NCI-H146 treated with DMSO at 0.1 percent for 48 hours (cell line): ENCODE measurements around the gene MVB12B.

Experiments
- DNase-seq: peaks from one replicate; lab custom pipeline; 2025; ENCODE audit not compliant: unreplicated experiment; lab: John Stamatoyannopoulos, UW

MVB12B gene

DNA sequence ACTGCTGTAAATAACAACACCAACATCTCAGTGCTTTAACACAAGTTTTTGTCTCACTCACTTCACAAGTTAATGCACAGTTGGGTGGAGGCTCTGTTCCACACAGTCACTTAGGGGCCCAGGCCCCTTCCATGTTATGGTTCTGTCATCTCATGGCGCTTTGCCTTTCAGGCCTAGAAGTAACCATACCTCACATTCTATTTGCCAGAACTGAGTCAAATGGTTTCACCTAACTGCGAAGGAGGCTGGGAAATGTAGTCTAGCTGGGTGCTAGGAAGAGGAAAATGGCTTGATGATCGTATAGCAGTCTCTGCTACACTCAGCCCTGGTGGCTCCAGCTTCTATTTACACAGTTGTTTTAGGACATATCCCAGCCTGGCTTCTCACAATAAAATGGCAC, 23.1 kb upstream of the MVB12B start:
- no peak for DNase-seq

DNA sequence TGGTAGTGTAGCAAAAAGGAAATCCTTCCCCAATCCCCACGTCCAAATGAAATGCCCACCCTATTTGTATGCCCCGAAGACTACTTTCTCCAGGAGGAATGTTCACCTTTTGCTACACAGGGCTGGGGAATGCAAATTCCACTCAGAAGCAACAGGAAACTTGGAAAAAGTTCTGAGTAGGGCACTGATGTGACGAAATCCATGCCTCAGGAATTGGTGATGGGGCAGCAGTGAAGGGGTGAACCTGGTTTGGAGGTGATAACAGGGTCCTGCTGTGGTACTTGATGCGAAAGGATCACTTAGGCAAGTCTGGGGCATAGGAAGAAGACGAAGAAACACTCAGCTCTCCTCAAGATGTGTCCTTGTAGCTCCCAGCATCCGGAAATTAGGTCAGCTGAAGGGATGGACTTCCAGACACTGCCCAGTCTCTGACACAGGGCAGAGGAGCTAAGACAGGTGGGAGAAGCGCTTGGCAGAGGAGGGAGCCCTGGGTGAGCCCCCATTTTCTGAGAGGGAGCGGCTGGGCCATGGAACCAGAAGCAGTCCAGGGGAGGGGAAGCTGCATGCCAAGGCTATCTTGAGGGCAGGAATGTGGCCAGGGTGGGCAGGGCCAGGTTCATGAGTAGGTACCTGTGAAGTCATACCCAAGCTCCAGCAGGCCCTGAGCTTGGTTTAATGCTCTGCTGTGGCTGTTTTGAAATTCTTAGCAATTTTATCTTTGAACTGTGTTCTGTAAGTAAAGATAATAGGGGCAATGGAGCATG, 22.2 kb upstream of the MVB12B start:
- DNase-seq, result no peak

GRCh38 chr9:126304971-126305320, 21.7 kb upstream of the MVB12B start:
- no peak for DNase-seq

DNA sequence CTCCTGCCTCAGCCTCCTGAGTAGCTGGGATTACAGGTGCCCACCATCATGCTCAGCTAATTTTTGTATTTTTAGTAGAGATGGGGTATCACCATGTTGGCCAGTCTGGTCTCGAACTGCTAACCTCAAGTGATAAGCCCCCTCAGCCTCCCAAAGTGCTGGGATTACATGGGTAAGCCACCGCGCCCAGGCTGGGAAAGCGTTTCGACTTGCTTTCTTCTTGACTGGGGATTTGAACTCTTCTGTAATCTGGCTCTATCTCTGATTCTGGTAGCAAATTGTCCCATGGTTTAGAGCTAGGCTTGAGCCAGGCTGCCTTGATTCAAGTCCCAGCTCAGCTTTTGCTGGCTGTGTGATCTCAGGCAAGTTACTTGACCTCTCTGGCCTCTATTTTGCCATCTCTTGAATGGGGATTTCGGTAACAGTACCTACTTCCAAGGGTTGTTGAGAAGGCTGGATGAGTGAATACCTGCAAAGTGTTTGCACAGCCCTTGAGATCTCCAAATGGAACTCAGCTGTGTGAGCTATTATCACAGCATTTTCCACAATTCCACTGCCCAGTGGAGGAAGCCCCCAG, 20.5 kb upstream of the MVB12B start:
- DNase-seq, result no peak

- DNase-seq, result no peak
Measured at GRCh38 chr9:126307322-126308061, 19.1 kb upstream of the MVB12B start.

DNA sequence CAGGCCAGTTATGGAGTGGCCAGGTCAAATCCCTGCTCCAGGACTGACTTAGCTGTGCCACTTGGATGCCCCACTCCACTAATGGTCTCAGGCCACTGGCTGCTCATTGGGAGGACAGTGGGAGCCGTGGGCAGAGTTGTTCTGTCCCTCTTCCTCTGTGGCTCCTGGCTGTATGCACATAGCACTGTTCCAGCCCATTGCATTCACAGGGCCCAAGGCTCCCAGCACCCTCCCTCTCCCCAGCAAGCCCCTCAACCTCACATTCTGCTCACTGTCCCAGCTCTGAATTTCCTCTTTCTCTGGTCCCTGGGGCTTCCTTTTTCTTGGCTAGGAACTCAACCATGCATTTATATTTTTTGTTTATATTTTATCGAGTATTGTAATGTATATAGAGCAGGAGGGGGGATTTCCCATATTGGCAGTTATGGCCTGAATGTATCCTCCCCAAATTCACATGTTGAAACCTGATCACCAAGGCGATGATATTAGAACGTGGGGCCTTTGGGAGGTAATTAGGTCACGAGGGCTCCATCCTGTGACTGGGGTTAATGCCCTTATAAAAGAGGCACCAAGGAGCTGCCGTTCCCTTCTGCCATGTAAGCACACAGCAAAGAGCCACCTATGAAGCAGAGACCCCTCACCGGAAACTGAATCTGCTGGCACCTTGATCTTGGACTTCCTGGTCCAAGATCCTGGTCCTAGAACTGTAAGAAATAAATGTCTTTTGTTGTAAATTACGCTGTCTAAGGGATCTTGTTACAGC, 17.0 kb upstream of the MVB12B start:
- DNase-seq, result no peak

DNA sequence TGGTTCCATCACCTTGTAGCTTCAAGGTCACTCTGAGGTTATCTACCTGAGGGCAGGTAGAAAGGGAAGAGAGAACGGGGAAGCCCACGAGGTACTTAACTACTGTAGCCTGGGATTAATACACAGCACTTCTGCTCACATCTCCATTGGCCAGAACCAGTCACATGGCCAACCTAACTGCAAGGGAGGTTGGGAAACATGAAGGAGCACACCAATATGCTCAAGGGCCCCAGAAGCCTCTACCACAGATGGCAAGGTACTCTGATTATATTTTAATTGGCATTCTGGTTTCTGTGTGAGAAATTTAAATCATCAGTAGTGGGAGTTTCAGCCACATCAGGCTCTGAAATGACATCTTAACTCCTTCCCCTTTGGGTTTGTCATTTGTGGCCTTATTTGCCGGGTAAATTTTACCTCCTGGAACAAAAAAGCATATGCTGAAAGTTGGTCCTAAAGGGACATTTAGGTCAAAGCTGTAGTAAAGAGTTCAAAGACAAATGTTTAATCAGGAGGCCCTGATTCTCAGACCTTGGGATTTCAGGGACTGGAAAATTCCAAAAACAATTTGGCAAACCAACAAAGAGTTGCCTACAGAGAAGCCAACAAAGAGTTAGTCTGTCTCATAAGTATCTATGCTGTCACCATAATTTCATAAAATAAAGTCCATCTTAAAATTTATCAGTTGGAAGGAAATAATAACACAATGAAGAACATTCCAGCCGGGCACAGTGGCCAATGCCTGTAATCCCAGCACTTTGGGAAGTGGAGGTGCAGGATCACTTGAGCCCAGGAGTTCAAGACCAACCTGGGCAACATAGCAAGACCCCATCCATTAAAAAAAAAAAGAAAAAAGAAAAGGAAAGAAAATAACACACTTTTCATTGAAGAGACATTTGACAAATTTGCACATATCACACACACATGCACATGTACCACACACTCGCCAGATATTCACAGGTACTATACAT, 13.8 kb upstream of the MVB12B start:
- no peak for DNase-seq

DNA sequence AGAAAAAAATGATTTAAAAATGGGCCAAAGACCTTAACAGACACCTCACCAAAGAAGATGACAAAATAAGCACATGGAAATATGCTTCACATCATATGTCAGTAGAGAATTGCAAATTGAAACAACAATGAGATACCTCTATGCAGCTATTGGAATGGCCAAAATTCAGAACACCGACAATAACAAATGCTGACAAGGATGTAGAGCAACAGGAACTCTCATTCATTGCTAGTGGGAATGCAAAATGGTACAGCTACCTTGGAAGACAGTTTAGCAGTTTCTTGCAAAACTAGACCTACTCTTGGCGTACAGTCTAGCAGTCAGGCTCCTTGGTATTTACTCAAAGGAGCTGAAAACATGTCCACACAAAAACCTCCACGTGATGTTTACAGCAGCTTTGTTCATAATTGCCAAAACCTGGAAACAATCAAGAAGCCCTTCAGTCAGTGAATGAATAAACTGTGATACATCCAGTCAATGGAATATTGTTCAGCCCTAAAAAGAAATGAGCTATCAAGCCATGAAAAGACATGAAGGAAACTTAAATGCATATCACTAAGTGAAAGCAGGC, 10.5 kb upstream of the MVB12B start:
- no peak for DNase-seq

GRCh38 chr9:126317513-126317912, 9.1 kb upstream of the MVB12B start:
- DNase-seq, result no peak

- DNase-seq, result no peak
Measured at GRCh38 chr9:126318858-126319257, 7.8 kb upstream of the MVB12B start.

DNA sequence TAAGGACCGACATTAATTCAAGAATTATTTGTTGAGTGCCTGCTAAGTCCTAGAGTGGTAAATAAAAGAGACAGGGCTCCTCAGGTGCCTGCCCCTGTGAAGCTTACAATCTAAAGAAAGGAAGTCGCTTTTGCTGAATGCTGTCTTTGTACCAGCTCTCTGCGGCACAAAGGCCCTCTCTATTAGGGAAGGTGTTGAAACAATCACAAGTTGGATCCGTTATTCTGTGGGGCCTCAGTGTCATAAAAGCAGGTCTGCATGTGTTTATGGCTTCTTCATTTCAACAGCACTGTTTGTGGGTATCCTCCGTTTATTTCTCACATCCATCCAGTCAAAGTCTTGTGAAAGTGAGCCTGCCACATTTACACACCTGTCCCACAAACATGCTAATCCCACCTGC, 7.0 kb upstream of the MVB12B start:
- DNase-seq, result no peak

- DNase-seq, result no peak
Measured at GRCh38 chr9:126320158-126320922, 6.3 kb upstream of the MVB12B start.

DNA sequence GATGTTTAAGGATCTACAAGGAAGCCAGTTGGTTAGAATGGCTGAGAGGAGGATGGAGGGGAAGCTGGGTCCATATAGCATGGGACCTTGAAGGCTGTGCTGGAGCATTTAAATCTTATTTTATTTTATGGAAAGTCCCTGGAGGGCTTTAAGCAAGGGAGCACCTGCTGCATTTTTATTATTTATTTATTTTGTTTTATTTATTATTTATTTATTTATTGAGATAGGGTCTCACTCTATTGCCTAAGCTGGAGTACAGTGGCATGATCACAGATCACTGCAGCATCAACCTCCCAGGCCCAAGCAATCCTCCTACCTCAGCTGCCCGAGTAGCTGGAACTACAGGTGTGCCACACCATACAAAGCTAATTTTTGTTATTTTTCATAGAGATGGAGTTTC, 4.9 kb upstream of the MVB12B start:
- DNase-seq, result no peak

GRCh38 chr9:126325821-126326220, 808 bp upstream of the MVB12B start:
- no peak for DNase-seq

GRCh38 chr9:126327006-126327713, 531 bp downstream of the MVB12B start:
- DNase-seq, result no peak

DNA sequence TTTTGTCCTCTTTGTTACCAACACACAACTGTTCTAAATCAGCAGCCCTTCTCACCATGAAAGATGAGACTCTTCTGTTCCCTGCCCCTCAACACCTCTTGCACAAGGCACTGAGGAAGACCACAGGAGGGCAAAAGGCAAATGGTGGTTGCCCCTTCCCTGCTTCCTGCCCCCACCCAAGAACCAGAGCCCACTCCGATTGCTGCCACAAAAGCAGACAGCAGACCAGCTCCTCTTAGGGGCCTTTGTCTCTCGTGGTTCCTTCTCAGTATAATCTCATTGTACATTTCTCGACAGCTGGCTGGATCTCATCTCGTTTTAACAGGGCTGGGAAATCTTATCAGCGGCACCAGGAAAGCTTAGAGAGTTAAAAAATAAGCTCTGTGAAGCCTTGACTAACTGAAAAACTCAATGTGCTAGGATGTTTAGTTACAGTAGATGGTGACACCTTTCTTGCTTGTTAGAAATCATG, 1.1 kb downstream of the MVB12B start:
- no peak for DNase-seq

DNA sequence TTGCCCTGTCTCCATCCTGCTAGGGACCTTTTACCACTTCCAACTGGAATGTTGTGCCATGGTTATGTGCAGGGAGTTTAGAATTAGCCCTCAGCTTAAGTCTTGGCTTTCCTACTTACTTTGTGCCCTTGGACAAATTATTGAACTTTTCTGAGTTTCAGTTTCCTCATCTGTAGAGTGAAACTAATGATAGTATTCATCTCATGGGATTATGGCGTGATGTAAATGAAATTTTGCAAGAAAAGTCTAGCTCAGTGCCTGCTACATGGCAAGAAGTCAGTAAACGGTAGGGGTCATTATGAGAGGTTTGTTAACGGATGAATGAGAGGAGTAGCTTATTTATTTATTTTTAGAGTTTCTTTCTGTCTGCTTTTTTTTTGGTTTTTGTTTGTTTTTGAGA, 1.8 kb downstream of the MVB12B start:
- DNase-seq, result no peak

DNA sequence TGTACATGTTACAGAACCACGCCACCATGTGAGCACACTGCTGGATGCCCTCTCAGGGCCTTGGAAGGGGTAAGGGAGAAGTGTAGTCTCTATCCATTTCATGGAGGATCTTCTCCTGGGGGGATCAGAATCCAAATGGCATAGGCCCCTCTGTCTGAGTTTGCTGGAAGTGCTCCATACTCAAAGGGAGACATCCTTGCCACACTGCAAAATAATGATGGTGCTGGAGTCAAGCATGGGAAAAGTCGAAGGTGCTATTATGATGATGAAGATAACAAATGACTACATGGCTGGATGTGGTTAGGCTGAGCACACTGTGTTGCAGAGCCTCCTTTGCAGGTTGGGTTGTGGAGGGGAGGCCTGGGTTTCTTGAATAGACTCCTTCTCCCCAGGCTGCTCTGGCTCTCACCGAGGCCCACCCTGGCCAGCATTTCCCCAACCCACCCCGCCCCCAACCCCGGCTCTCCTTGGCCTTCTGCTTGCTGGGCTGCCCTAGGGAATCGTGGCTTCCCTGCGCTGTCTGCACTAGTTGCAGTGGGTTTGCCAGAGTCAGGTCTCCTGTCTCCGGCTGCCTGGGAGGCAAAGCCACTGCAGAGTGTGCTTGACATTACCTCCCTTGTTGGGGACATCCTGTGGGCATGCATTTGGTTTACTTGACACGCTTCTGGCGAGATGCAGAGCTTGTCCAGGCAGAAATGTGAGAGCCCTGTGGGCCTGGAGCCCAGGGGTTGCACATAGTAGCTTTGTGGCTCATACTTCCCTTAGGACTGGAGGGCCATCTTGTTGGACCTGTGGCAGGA, 3.0 kb downstream of the MVB12B start:
- DNase-seq, result no peak
